Endothelial cell (in vitro differentiated cells): ENCODE results near the gene FRS3. TPM values are rescaled to one million over a fixed set of nuclear protein-coding genes. Genes with fewer than 3 reads are reported as not detected.

ENCODE experiments used
- DNase-seq: peaks from one replicate; pipeline ENCODE4 v3.0.0; 2021; ENCODE audit warnings: low spot score
- H3K27ac Mint-ChIP-seq: one replicate; pipeline ENCODE4 v1.8.0; 2021; ENCODE audit warnings: mixed read lengths, inconsistent platforms; ENCODE audit not compliant: unreplicated experiment
- H3K27me3 Mint-ChIP-seq: one replicate; pipeline ENCODE4 v1.8.0; 2021; ENCODE audit warnings: mild to moderate bottlenecking, moderate library complexity, mixed read lengths, inconsistent platforms; ENCODE audit not compliant: unreplicated experiment
- H3K36me3 Mint-ChIP-seq: one replicate; pipeline ENCODE4 v1.8.0; 2021; ENCODE audit warnings: mild to moderate bottlenecking, low read depth, mixed read lengths, inconsistent platforms; ENCODE audit not compliant: unreplicated experiment
- H3K4me1 Mint-ChIP-seq: one replicate; pipeline ENCODE4 v1.8.0; 2021; ENCODE audit warnings: mild to moderate bottlenecking, mixed read lengths, inconsistent platforms; ENCODE audit not compliant: unreplicated experiment
- H3K4me3 Mint-ChIP-seq: one replicate; pipeline ENCODE4 v1.8.0; 2021; ENCODE audit warnings: mild to moderate bottlenecking, mixed read lengths, inconsistent platforms; ENCODE audit not compliant: unreplicated experiment
- H3K9me3 Mint-ChIP-seq: one replicate; pipeline ENCODE4 v1.8.0; 2021; ENCODE audit warnings: mixed read lengths, inconsistent platforms; ENCODE audit not compliant: unreplicated experiment
- total RNA-seq: library from RNA; stranded (reverse); fragmentation: NEBNext Ultra II Directional; extraction: Animal tissue kit (Norgen Biotek cat#: 25700); gene quantifications from one replicate; pipeline ENCODE4 v1.2.1, GENCODE V29; 2021; ENCODE audit not compliant: unreplicated experiment
- TF ChIP-seq, protein P1 (sequence below): fragments of 200-600 bp; sonication (generic); IDR thresholded peaks from one replicate; pipeline ENCODE4 v1.5.0; 2021; ENCODE audit warnings: antibody characterized with exemption; ENCODE audit not compliant: unreplicated experiment

FRS3 gene
- total RNA-seq, 1 donor from 2014 or later = 8.8 TPM

DNA sequence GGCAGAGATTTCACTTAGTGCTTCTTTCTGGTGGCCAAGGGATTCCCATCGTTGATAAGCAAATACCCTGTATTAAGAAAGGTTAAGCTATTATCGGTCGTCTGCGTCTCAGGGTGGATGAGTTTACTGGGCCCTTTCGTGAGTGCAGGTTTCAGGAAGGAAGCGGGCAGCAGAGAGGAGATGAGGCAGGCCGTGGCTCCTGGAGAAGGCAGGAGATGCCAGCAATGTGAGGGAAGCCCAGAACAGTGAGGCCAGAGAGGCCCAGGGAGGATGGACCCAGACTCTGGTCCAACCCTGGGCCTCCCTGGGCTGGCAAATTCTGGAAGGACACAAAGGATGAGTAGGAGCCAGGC is 55.5 kb downstream of the FRS3 start:
- Mint-ChIP-seq H3K27ac (peak overlapping the region; percentile 43), H3K36me3 (peaks cover 7% of the 10 kb centered on the region), H3K27me3 (peaks cover 19% of the 10 kb centered on the region), H3K4me3 (no peak overlapping the region), H3K4me1 (peaks cover 13% of the 10 kb centered on the region), H3K9me3 (no peaks in the 10 kb centered on the region)
- TF ChIP-seq, protein P1, sequence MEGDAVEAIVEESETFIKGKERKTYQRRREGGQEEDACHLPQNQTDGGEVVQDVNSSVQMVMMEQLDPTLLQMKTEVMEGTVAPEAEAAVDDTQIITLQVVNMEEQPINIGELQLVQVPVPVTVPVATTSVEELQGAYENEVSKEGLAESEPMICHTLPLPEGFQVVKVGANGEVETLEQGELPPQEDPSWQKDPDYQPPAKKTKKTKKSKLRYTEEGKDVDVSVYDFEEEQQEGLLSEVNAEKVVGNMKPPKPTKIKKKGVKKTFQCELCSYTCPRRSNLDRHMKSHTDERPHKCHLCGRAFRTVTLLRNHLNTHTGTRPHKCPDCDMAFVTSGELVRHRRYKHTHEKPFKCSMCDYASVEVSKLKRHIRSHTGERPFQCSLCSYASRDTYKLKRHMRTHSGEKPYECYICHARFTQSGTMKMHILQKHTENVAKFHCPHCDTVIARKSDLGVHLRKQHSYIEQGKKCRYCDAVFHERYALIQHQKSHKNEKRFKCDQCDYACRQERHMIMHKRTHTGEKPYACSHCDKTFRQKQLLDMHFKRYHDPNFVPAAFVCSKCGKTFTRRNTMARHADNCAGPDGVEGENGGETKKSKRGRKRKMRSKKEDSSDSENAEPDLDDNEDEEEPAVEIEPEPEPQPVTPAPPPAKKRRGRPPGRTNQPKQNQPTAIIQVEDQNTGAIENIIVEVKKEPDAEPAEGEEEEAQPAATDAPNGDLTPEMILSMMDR = no peak
- DNase-seq = no peak

DNA sequence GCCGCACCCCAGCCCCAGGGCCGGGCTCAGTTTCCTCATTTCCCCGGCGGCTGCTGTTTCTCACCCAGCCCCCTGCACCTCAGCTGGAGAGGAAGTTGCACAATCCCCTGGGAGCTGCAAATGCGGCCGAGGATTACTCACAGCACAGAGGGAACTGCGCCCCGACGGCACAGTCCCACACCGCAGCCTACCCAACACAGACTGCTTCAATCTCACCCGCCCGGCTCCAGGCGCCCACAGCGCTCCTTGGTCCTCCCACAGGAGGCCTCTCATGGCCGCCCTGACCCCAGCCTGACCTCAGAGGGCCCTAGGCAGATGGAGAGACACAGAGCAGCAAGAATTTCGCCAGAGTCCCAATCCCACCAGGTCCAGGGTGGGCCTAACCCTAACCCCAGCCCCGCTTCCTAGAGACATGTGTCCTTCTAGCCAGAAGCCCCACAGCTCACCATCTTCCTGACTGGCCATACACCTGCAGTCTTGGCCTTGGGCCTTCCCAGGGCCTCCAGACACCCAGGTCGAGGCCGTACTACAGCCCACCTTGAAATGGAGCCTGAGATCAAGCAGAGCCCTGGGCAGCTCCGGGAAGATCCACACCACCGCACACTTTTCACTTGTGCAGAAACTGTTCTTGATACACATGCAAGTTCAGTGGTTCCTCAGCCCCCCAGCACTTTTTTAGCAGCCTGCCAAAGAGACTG is 56.0 kb downstream of the FRS3 start:
- Mint-ChIP-seq H3K4me1 (peaks cover 15% of the 10 kb centered on the region), H3K27me3 (peaks cover 16% of the 10 kb centered on the region), H3K36me3 (peaks cover 7% of the 10 kb centered on the region), H3K4me3 (no peak overlapping the region), H3K9me3 (no peaks in the 10 kb centered on the region), H3K27ac (no peak overlapping the region)
- DNase-seq = no peak
- TF ChIP-seq, protein P1 = no peak

DNA sequence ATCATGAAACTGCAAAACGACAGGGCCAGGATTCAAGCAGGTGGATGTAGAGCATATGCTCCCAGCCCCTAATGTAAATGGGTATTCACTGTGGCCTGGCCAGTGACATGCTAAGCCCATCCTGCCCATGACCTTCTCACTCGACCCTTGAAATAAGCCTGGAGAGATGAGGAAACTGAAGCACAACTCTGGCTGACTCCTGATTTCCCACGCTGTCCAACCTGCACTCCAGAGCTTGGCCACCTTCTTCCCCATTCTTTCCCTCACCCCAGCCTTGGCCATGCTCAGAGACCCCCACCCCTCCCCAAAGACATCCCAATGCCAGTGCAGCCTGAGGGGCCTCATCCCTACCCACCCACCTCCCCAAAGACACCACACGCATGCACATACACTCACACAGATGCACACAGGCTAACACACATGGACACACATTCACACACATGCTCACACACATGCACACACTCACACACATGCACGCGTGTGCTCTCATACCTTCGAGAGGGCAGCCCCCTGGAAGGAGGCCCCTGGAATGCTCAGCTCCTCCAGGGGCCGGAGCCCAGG is 56.7 kb downstream of the FRS3 start:
- peaks cover 17% of the 10 kb centered on the region for H3K4me1 Mint-ChIP-seq
- DNase-seq = no peak
- no peaks in the 10 kb centered on the region for H3K9me3 Mint-ChIP-seq
- H3K4me3 Mint-ChIP-seq = no peak overlapping the region
- H3K27me3 Mint-ChIP-seq = peaks cover 15% of the 10 kb centered on the region
- H3K36me3 Mint-ChIP-seq = peaks cover 7% of the 10 kb centered on the region
- TF ChIP-seq, protein P1 = no peak
- H3K27ac Mint-ChIP-seq = no peak overlapping the region

DNA sequence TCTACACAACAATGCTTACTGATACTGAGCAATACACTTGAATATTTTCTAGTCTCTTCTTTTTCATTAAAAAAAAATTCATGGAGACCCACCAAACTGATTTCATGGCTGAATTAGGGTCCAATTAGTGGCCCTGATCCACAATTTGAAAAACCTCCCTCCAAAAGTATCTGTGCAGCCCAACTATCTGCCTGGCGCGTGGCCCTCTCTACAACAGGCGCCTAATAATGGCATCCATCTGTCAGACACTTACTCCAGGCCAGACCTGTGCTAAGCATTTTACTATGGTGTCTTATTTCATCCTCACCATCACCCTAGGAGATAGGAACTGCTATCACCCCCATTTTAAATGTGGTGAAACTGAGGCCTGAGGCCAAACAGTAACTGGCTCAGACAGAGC is 58.3 kb downstream of the FRS3 start:
- Mint-ChIP-seq H3K27ac (no peak overlapping the region), H3K27me3 (peaks cover 15% of the 10 kb centered on the region), H3K4me3 (no peak overlapping the region), H3K9me3 (no peaks in the 10 kb centered on the region), H3K4me1 (peaks cover 26% of the 10 kb centered on the region), H3K36me3 (peaks cover 4% of the 10 kb centered on the region)
- TF ChIP-seq, protein P1 = no peak
- no peak for DNase-seq

DNA sequence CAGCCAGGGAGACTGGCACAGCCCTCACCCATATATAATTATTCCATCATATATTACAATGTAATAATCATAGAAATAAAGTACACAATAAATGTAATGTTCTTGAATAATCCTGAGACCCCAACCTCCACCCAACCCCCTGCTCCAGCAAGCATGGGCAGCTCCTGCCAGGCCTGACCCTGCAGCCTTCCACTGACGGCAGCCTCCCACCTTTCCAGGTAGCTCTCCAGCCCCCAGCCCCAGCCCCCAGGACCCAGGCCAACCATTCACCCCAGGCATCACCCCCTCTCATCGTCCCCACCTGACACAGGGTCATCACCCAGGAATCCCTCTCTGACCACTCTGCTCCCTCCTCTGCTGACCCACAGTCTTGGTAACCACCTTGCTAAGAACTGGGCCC is 58.9 kb downstream of the FRS3 start:
- DNase-seq = no peak
- peaks cover 4% of the 10 kb centered on the region for H3K36me3 Mint-ChIP-seq
- H3K9me3 Mint-ChIP-seq = no peaks in the 10 kb centered on the region
- no peak overlapping the region for H3K4me3 Mint-ChIP-seq
- H3K4me1 Mint-ChIP-seq = peaks cover 26% of the 10 kb centered on the region
- H3K27ac Mint-ChIP-seq = no peak overlapping the region
- TF ChIP-seq, protein P1 = no peak
- peaks cover 16% of the 10 kb centered on the region for H3K27me3 Mint-ChIP-seq
